HEK293T (cell line): Measurements from ENCODE around the gene SH3PXD2B.

Source experiments
- BHLHE40 ChIP-seq: fragments of 450-650 bp; IDR thresholded peaks from 2 replicates; pipeline ENCODE4 v1.6.1; 2016; ENCODE audit warnings: mild to moderate bottlenecking, moderate library complexity, borderline replicate concordance
- CTBP1 ChIP-seq: fragments of 450-650 bp; IDR thresholded peaks from 2 replicates; pipeline ENCODE4 v1.6.1; 2016; ENCODE audit warnings: borderline replicate concordance
- ELF4 ChIP-seq: fragments of 450-650 bp; IDR thresholded peaks from 2 replicates; pipeline ENCODE4 v1.6.1; 2017; ENCODE audit warnings: antibody characterized with exemption
- FOXA1 ChIP-seq: fragments of 450-650 bp; IDR thresholded peaks from 2 replicates; pipeline ENCODE4 v1.6.1; 2016; ENCODE audit warnings: mild to moderate bottlenecking
- HDGF ChIP-seq: fragments of 450-650 bp; IDR thresholded peaks from 2 replicates; pipeline ENCODE4 v1.6.1; 2017; ENCODE audit warnings: antibody characterized with exemption, borderline replicate concordance
- L3MBTL2 ChIP-seq: fragments of 450-650 bp; conservative IDR thresholded peaks from 2 replicates; pipeline ENCODE4 v1.6.1; 2016; ENCODE audit warnings: mild to moderate bottlenecking
- LEF1 ChIP-seq: fragments of 450-650 bp; IDR thresholded peaks from 2 replicates; pipeline ENCODE4 v1.6.1; 2017; ENCODE audit warnings: mild to moderate bottlenecking, borderline replicate concordance
- NFRKB ChIP-seq: fragments of 450-650 bp; IDR thresholded peaks from 2 replicates; pipeline ENCODE4 v1.6.1; 2016; ENCODE audit warnings: mild to moderate bottlenecking, moderate library complexity
- SP1 ChIP-seq: fragments of 450-650 bp; IDR thresholded peaks from 2 replicates; pipeline ENCODE4 v1.6.1; 2017
- SUZ12 ChIP-seq: fragments of 450-650 bp; IDR thresholded peaks from 2 replicates; pipeline ENCODE4 v1.6.1; 2016; ENCODE audit warnings: mild to moderate bottlenecking
- TARDBP ChIP-seq: fragments of 450-650 bp; IDR thresholded peaks from 2 replicates; pipeline ENCODE4 v1.6.1; 2016
- ZNF384 ChIP-seq: fragments of 450-650 bp; IDR thresholded peaks from 2 replicates; pipeline ENCODE4 v1.6.1; 2016
- TF ChIP-seq, protein P1 (sequence below): fragments of 450-650 bp; IDR thresholded peaks from 2 replicates; pipeline ENCODE4 v1.6.1; 2016

DNA sequence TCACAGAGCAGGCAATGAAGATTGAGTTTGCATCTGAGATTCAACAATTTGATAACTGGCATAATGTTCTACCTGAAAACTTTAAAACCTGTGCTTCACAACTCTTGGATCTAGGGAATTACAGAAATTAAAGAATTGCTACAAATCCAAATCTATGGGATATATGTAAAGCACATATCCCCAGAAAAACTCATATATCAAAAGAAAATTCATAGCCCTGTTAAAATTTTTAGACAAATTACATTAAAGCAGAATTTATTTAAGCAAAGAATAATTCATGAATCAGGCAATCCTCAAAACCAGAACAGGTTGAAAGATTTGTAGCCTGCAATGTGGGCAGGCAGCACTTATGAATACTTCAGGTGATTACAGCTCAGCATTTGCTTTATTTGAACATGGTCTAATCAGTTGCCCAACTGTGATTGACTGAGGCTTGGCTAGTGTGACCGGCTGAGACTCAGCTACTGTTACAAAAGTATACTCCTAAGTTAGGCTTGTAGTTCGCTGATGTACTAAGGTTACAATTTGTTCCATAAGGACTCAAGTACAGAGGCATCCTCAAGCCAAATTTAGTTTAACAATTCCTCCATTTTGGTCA, 160.5 kb downstream of the SH3PXD2B start:
- TF ChIP-seq SUZ12 (no peak), NFRKB (no peak), ELF4 (no peak), ZNF384 (no peak), SP1 (no peak), CTBP1 (no peak), BHLHE40 (no peak), HDGF (no peak), L3MBTL2 (no peak), TARDBP (no peak), LEF1 (no peak), FOXA1 (no peak)
- TF ChIP-seq, protein P1, sequence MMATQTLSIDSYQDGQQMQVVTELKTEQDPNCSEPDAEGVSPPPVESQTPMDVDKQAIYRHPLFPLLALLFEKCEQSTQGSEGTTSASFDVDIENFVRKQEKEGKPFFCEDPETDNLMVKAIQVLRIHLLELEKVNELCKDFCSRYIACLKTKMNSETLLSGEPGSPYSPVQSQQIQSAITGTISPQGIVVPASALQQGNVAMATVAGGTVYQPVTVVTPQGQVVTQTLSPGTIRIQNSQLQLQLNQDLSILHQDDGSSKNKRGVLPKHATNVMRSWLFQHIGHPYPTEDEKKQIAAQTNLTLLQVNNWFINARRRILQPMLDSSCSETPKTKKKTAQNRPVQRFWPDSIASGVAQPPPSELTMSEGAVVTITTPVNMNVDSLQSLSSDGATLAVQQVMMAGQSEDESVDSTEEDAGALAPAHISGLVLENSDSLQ = no peak
